Glutamatergic neuron (in vitro differentiated cells): ENCODE data around the gene POLG2. TPM values are rescaled to one million over a fixed set of nuclear protein-coding genes. Genes with fewer than 3 reads are reported as not detected.

Experiments used
- DNase-seq: peaks from one replicate; pipeline ENCODE4 v3.0.0; 2022
- H3K27ac Mint-ChIP-seq: one replicate; pipeline ENCODE4 v1.8.0; 2020; ENCODE audit warnings: mild to moderate bottlenecking, mixed read lengths, inconsistent platforms; ENCODE audit not compliant: unreplicated experiment
- H3K27me3 Mint-ChIP-seq: one replicate; pipeline ENCODE4 v1.8.0; 2020; ENCODE audit warnings: mild to moderate bottlenecking, moderate library complexity, mixed read lengths, inconsistent platforms; ENCODE audit not compliant: unreplicated experiment
- H3K36me3 Mint-ChIP-seq: one replicate; pipeline ENCODE4 v1.8.0; 2020; ENCODE audit warnings: mild to moderate bottlenecking, mixed read lengths, inconsistent platforms; ENCODE audit not compliant: unreplicated experiment
- H3K4me1 Mint-ChIP-seq: one replicate; pipeline ENCODE4 v1.8.0; 2020; ENCODE audit warnings: mild to moderate bottlenecking, low read depth, mixed read lengths, inconsistent platforms; ENCODE audit not compliant: unreplicated experiment
- H3K4me3 Mint-ChIP-seq: one replicate; pipeline ENCODE4 v1.8.0; 2020; ENCODE audit warnings: mild to moderate bottlenecking, mixed read lengths, inconsistent platforms; ENCODE audit not compliant: unreplicated experiment
- H3K9me3 Mint-ChIP-seq: one replicate; pipeline ENCODE4 v1.8.0; 2020; ENCODE audit warnings: mild to moderate bottlenecking, moderate library complexity, mixed read lengths, inconsistent platforms; ENCODE audit not compliant: unreplicated experiment
- total RNA-seq: library from RNA; stranded (reverse); fragmentation: NEBNext Ultra II Directional; extraction: Animal tissue kit (Norgen Biotek cat#: 25700); gene quantifications from one replicate; pipeline ENCODE4 v1.2.1, GENCODE V29; 2021; ENCODE audit not compliant: unreplicated experiment
- TF ChIP-seq, protein P1 (sequence below): fragments of 200-600 bp; sonication (generic); IDR thresholded peaks from one replicate; pipeline ENCODE4 v1.5.0; 2021; ENCODE audit not compliant: partially characterized antibody, unreplicated experiment

The POLG2 gene
- total RNA-seq, 1 donor from 2014 or later, result 25.7 TPM

DNA sequence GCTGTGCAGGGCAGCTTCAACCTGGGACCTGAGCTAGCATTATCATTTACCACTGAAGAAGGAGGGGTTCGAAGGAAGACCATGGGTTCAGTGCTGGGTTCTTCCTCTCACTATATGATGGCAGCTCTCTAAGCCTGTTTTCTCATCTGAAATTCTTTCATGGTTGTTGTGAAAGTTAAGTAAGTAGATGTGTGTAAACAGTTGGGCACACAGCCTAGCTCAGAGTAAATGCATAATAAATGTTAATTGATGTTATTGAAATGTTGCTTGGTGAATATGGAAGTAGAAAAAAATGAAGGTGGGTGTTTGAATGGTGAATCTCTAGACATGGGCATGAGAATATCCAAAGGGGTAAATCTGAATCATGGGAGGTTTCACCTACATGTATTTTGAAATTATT lies 19.0 kb upstream of the POLG2 start:
- H3K4me3 Mint-ChIP-seq, result no peak overlapping the region
- no peak for DNase-seq
- TF ChIP-seq, protein P1, sequence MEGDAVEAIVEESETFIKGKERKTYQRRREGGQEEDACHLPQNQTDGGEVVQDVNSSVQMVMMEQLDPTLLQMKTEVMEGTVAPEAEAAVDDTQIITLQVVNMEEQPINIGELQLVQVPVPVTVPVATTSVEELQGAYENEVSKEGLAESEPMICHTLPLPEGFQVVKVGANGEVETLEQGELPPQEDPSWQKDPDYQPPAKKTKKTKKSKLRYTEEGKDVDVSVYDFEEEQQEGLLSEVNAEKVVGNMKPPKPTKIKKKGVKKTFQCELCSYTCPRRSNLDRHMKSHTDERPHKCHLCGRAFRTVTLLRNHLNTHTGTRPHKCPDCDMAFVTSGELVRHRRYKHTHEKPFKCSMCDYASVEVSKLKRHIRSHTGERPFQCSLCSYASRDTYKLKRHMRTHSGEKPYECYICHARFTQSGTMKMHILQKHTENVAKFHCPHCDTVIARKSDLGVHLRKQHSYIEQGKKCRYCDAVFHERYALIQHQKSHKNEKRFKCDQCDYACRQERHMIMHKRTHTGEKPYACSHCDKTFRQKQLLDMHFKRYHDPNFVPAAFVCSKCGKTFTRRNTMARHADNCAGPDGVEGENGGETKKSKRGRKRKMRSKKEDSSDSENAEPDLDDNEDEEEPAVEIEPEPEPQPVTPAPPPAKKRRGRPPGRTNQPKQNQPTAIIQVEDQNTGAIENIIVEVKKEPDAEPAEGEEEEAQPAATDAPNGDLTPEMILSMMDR, result no peak
- no peaks in the 10 kb centered on the region for H3K27me3 Mint-ChIP-seq
- H3K9me3 Mint-ChIP-seq, result no peaks in the 10 kb centered on the region
- no peaks in the 10 kb centered on the region for H3K36me3 Mint-ChIP-seq
- H3K27ac Mint-ChIP-seq, result no peak overlapping the region
- peaks cover 2% of the 10 kb centered on the region for H3K4me1 Mint-ChIP-seq

DNA sequence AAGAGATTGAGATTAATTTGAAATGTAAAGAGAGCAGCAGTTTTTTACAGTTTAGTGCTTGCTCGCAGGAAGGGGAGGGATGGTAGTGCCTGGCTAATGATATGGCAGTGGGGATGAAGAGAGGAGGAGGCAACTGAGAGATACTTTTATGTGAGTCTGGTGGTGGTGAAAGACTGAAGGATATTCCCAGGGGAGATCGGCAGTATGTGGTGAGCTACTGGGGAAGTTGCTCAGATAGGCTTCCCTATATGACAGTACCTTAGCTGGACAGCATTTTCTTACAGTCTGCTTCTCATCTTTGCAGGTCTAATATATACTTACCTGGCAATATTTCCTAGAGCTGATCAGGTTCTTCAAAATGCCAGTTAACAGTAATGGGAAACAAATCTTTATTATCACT lies 18.6 kb upstream of the POLG2 start:
- H3K27ac Mint-ChIP-seq, result no peak overlapping the region

DNA sequence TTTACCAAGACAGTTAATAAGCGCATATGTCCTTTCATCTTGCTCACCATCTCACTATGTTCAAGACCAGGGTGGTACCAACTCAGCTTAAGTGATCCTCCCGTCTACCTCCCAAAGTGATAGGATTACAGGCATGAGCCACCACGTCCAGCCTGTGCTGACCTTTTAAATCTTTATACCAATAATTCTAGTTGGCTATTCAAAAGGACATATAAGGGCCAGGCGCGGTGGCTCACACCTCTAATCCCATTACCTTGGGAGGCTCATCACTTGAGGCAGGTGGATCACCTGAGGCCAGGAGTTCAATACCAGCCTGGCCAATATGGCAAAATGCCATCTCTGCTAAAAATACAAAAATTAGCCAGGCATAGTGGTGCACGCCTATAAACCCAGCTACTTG lies 12.3 kb upstream of the POLG2 start:
- Mint-ChIP-seq H3K9me3 (peaks cover 29% of the 10 kb centered on the region), H3K27me3 (peaks cover 29% of the 10 kb centered on the region), H3K27ac (no peak overlapping the region), H3K4me3 (peak overlapping the region; percentile 63), H3K36me3 (peaks cover 11% of the 10 kb centered on the region), H3K4me1 (peaks cover 10% of the 10 kb centered on the region)
- DNase-seq, result no peak
- TF ChIP-seq, protein P1, result no peak

More for the DNA sequence above, 18.6 kb upstream of the POLG2 start:
- TF ChIP-seq, protein P1, result no peak
- Mint-ChIP-seq H3K4me3 (no peak overlapping the region), H3K36me3 (no peaks in the 10 kb centered on the region), H3K4me1 (peaks cover 2% of the 10 kb centered on the region), H3K9me3 (no peaks in the 10 kb centered on the region), H3K27me3 (no peaks in the 10 kb centered on the region)
- DNase-seq, result no peak

DNA sequence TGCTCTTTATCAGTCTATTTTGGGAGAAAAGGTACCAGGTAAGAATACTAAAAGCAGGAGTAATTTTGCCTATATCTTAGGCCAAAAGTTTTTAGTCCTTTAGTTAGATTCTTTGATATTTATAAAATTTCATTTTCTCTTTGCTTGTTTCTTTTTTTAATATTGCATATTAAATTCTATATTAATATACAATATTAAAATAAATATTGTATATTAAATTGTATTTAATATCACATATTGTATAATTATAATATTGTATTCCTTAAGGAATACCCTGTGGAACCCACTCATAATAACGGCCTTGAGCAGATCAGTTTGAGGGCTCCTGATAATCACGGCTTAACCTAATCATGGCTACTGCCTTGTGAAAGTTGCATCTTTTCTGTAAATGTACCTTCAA lies 11.8 kb upstream of the POLG2 start:
- H3K27ac Mint-ChIP-seq, result no peak overlapping the region
- TF ChIP-seq, protein P1, result no peak
- peak overlapping the region; percentile 100 for H3K4me3 Mint-ChIP-seq
- peaks cover 29% of the 10 kb centered on the region for H3K27me3 Mint-ChIP-seq
- peaks cover 14% of the 10 kb centered on the region for H3K4me1 Mint-ChIP-seq
- peaks cover 11% of the 10 kb centered on the region for H3K36me3 Mint-ChIP-seq
- DNase-seq, result no peak
- H3K9me3 Mint-ChIP-seq, result peaks cover 29% of the 10 kb centered on the region

DNA sequence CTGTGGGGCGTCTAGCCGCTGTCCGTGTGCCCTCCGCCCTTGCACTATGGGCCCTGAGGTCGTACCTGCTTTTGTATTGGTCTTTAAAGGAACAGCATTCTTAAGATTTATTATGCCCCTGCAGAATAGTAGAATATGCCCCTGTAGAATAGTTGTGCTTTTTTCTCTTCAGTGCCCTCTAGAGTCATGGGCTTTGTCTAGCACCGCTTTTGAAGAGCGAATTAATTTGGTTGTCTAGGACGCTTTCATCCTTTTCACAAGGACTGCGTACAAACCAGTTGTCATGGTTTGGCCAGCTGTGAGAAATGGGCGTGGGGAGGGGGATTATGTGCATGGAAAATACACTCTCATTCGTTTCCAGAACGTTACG lies 10.5 kb upstream of the POLG2 start:
- peak overlapping the region; percentile 100 for H3K4me3 Mint-ChIP-seq
- H3K36me3 Mint-ChIP-seq, result peaks cover 11% of the 10 kb centered on the region
- H3K27ac Mint-ChIP-seq, result peak overlapping the region; percentile 100
- TF ChIP-seq, protein P1, result no peak
- H3K4me1 Mint-ChIP-seq, result peaks cover 20% of the 10 kb centered on the region
- peaks cover 29% of the 10 kb centered on the region for H3K27me3 Mint-ChIP-seq
- H3K9me3 Mint-ChIP-seq, result peaks cover 29% of the 10 kb centered on the region
- no peak for DNase-seq
